Hematopoietic multipotent progenitor cell treated with erythropoietin and hydrocortisone succinate and interleukin-3 and kit ligand, for 4 days (in vitro differentiated cells): ENCODE data around the gene SLC7A8.
"Not testable (repeated sequence)": the region's sequence is repeated elsewhere in the genome, so short reads cannot be mapped to it uniquely, and the experiment has no call there.

Experiments used
- DNase-seq: peaks from one replicate; pipeline ENCODE4 v3.0.0-alpha.2; 2015

The SLC7A8 gene

GRCh38 chr14:23112359-23113178 lies 70.9 kb downstream of the SLC7A8 start:
- peak; percentile 98 for DNase-seq

- peak; percentile 62 for DNase-seq
Measured at GRCh38 chr14:23110579-23111365, 72.7 kb downstream of the SLC7A8 start.

- DNase-seq = no peak
Measured at GRCh38 chr14:23109769-23110168, 73.7 kb downstream of the SLC7A8 start.

GRCh38 chr14:23108169-23108568 lies 75.3 kb downstream of the SLC7A8 start:
- DNase-seq = not testable (repeated sequence)

GRCh38 chr14:23107620-23108019 lies 75.8 kb downstream of the SLC7A8 start:
- DNase-seq = not testable (repeated sequence)

GRCh38 chr14:23106747-23107045 lies 76.8 kb downstream of the SLC7A8 start:
- DNase-seq = no peak

- no peak for DNase-seq
Measured at GRCh38 chr14:23105348-23105824, 78.1 kb downstream of the SLC7A8 start.

GRCh38 chr14:23104591-23105347 lies 78.7 kb downstream of the SLC7A8 start, which contains the start of gene CIROP:
Gene CIROP, minus strand, starts transcription at chr14:23104989. Its CDS starts 69 bp downstream, at chr14:23104920.
- no peak for DNase-seq

- no peak for DNase-seq
Measured at GRCh38 chr14:23104070-23104590, 79.3 kb downstream of the SLC7A8 start.

GRCh38 chr14:23103581-23103980 lies 79.9 kb downstream of the SLC7A8 start:
- no peak for DNase-seq

- no peak for DNase-seq
Measured at GRCh38 chr14:23102801-23103200, 80.7 kb downstream of the SLC7A8 start.

GRCh38 chr14:23101986-23102625 lies 81.4 kb downstream of the SLC7A8 start:
- DNase-seq = no peak

- DNase-seq = no peak
Measured at GRCh38 chr14:23101213-23101970, 82.1 kb downstream of the SLC7A8 start.

- no peak for DNase-seq
Measured at GRCh38 chr14:23099212-23099861, 84.1 kb downstream of the SLC7A8 start.

GRCh38 chr14:23097786-23098185 lies 85.7 kb downstream of the SLC7A8 start:
- peak; percentile 92 for DNase-seq

- DNase-seq = peak; percentile 100
Measured at GRCh38 chr14:23095196-23096108, 88.0 kb downstream of the SLC7A8 start, which contains the start of gene C14orf119. Gene C14orf119, plus strand, starts transcription at chr14:23095505. Its CDS starts 2,154 bp downstream, at chr14:23097659.

GRCh38 chr14:23094666-23095195 lies 88.7 kb downstream of the SLC7A8 start, which contains the start of gene ACIN1:
Gene ACIN1, minus strand, starts transcription at chr14:23095136. Its CDS starts 24 bp downstream, at chr14:23095112.
- peak; percentile 97 for DNase-seq

GRCh38 chr14:23093991-23094665 lies 89.3 kb downstream of the SLC7A8 start:
- no peak for DNase-seq

GRCh38 chr14:23093526-23093925 lies 89.9 kb downstream of the SLC7A8 start:
- no peak for DNase-seq
